ENCODE data around the gene NLRC5.
"Not testable (repeated sequence)": the region's sequence is repeated elsewhere in the genome, so short reads cannot be mapped to it uniquely, and the experiment has no call there.

NLRC5 gene

GRCh38 chr16:56989988-56990387 is 631 bp downstream of the NLRC5 start:
- TF ChIP-seq, protein P1, sequence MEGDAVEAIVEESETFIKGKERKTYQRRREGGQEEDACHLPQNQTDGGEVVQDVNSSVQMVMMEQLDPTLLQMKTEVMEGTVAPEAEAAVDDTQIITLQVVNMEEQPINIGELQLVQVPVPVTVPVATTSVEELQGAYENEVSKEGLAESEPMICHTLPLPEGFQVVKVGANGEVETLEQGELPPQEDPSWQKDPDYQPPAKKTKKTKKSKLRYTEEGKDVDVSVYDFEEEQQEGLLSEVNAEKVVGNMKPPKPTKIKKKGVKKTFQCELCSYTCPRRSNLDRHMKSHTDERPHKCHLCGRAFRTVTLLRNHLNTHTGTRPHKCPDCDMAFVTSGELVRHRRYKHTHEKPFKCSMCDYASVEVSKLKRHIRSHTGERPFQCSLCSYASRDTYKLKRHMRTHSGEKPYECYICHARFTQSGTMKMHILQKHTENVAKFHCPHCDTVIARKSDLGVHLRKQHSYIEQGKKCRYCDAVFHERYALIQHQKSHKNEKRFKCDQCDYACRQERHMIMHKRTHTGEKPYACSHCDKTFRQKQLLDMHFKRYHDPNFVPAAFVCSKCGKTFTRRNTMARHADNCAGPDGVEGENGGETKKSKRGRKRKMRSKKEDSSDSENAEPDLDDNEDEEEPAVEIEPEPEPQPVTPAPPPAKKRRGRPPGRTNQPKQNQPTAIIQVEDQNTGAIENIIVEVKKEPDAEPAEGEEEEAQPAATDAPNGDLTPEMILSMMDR (IDR thresholded peaks at IDR 0.05; ENCODE audit: extremely low read depth, missing control alignments) = no peak
- DNase-seq (ENCODE audit: low spot score) = no peak

DNA sequence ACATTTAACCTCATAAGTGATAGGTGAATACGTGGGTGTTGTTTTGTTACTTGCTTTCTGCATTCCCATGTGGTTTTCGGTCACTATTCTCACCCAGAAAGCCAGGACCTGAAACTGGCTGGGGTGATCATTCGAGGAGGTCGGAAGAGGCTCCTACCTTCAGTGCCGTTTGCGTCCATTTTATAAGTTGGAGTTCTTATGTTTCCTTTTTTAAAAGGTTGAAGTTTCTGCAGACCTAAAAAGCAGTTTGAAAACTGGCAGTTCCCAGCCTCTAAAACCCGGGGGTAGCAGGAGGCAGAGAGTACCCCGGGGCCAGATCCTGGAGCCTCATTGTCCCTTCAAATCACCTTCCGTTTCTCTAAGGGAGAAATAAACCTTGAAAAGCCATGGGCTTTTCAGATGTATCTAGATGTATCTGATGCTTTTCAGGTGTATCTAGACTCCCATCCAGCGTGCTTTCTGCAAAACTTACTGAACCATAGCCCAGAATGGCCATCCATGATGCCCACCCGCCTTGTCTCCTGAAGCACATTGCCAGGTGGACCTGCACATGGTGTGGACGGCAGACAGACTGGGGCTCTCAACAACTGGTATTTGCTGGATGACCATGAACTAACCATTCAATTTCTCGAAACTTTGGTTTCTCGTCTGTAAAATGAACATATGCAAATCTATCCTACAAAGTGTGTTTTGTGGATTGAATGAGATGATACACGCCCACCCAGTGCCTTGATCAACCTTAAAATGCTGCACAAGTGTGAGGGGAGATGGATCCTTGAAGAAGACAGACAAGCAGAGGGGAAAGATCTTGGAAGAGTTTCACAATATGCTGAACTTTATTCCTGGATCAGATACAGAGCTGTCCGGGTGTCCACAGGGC is 1.3 kb downstream of the NLRC5 start:
- TF ChIP-seq, protein P1 (IDR thresholded peaks at IDR 0.05; ENCODE audit: extremely low read depth, missing control alignments) = no peak
- DNase-seq (ENCODE audit: low spot score) = no peak

- DNase-seq (ENCODE audit: low spot score) = not testable (repeated sequence)
These were observed 3.1 kb downstream of the NLRC5 start for GRCh38 chr16:56992431-56992830.

DNA sequence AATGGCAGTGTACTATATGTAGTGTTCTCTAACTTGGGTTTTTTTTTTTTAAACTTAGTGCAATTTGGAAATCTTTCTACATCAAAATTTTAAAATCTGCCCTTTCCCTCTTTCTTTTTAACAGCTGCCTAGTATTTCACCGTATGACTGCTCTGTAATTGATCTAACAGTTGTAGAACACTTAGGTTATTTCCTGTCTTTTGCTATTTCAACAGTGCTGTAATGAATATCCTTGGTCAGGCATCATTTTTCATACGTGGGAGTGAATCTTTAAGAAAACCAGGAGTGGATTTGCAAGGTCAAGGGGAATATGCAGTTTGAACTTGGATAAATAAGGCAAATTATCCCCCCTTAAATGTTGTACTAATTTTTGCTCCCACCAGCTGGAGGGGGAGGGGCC is 3.8 kb downstream of the NLRC5 start:
- DNase-seq (ENCODE audit: low spot score) = no peak
- TF ChIP-seq, protein P1 (IDR thresholded peaks at IDR 0.05; ENCODE audit: extremely low read depth, missing control alignments) = no peak

DNA sequence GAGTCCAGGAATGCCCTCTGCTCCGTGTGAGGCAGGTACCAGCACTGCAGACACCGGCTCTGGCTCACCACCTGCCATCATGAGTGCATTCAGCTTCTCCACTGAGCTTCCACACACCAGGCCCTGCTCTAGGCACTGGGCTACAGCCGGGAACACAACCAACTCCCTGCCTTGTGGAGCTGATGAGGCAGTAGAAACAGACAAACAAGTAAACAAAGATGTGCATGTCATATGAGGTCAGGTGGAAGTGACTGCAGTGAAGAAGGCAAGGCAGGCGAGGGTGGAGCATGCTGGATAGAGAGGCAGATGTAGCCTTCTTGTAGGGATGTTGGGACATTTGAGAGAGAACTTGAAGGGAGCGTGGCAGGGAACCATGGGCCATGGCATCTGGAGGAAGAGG is 5.0 kb downstream of the NLRC5 start:
- DNase-seq (ENCODE audit: low spot score) = no peak
- TF ChIP-seq, protein P1 (IDR thresholded peaks at IDR 0.05; ENCODE audit: extremely low read depth, missing control alignments) = no peak

DNA sequence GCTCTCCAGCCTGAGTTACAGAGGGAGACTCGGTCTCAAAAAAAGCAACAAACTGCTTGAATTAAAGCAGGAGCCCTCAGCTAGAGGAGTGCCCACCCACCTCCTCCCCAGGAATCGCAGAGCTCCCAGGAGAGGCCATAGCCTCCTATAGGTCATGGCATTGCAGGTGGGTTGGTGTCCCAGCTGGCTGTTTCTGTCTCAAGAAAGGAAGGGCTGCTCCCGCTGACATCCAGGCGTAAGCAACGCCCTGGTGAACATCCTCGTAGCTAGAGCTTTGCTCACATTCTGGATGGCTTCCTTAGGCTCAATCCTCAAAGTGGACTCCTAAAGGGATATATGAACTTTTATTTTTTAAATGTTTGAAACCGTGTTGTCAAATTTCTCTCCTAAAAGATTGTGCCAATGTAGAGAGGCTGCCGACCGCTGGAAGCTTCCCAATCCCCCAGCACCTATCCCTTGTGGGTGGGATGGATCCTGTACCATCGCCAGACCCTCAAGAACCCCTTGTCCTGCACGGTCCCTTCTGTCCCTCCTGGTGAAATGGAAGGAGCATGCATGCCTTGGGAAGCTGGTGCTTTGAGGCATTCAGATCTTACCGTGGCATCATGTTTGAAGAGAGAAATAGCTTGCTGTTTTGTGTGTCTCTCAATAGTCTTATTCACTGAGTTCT is 5.9 kb downstream of the NLRC5 start:
- TF ChIP-seq, protein P1 (IDR thresholded peaks at IDR 0.05; ENCODE audit: extremely low read depth, missing control alignments) = no peak
- no peak for DNase-seq (ENCODE audit: low spot score)

DNA sequence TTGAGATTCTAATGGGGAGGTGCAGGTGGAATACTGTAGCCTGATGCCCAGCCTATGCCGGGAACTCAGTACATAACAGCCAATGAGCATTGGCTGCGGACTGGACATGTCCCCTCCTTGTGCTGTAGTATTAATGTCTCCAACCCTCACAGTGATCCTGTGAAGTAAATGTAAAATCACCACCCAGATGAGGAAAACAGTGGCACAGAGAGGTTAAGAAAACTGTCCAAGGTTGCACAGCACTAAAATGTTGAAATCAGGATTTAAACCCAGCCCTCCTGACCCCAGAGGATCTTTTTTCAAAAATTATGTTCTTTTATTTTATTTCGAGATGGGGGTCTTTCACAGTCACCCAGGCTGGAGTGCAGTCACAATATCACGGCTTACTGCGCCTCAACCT is 7.9 kb downstream of the NLRC5 start:
- TF ChIP-seq, protein P1 (IDR thresholded peaks at IDR 0.05; ENCODE audit: extremely low read depth, missing control alignments) = no peak
- no peak for DNase-seq (ENCODE audit: low spot score)

Data from GM20000 (cell line).